ENCODE data around the gene ACLY.

GRCh38 chr17:41937970-41938954 lies 19.5 kb upstream of the ACLY start:
- TF ChIP-seq CTCF (IDR thresholded peaks at IDR 0.05; ENCODE audit: low read length) = no peak
- TF ChIP-seq EZH2 (IDR thresholded peaks at IDR 0.05; ENCODE audit: borderline replicate concordance, low read length) = no peak

Data from OCI-LY1 (cell line).